ENCODE results near the gene FLRT2. TPM values are rescaled to one million over a fixed set of nuclear protein-coding genes. Genes with fewer than 3 reads are reported as not detected.
A peak's percentile ranks its signal among the peaks of the same experiment; 100 is the strongest.

The FLRT2 gene
- 168 and 181 TPM in 2 replicates for total RNA-seq
- long read RNA-seq, full-length matches to known transcripts, result 6 of 70 reads
- long read RNA-seq, partial matches to known transcripts, result 0 of 70 reads
- long read RNA-seq, other reads (novel, unspliced or antisense), result 64 of 70 reads

DNA sequence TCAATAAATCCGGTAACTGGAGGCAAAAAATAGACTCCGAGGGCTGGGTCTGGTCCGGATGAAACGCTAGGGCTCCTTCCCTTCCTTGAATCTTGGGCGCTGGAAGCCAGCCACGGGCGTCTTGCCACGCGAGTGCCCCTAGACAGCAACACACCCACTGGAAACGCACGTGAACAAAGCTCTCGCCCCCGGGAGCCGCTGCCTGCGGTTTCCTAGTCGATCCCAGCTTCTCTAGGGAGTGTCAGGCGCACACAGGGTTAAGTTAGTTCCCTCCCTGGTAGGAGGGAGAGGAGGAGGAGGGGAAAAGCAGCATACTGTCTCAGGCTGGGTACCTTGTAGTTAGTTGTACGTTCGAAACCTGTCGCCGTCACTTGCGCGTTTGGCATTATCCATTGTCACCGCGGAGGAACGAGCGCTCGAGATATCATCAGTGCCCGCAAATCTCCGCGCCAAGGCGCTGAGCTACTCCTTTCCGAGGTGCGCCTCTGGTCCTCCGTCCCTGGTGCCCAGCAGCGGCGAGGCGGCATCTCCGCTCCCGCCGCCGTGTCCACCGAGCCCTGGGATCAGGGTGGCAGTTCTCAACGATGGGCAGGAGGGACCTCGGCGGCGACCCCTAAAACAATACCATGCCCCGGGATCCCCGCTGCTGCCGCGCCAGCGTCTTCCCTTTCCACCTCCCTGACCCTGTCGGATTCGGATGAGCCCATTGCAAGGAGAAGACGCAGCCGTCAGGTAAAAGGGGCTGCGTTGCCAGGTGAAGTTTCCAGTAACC, at the start of gene FLRT2:
FLRT2 (plus strand) TSS at position 342 of the 772 bp plus-strand sequence. CDS start 91,371 bp downstream, outside the sequence.
- TF ChIP-seq, protein P1, sequence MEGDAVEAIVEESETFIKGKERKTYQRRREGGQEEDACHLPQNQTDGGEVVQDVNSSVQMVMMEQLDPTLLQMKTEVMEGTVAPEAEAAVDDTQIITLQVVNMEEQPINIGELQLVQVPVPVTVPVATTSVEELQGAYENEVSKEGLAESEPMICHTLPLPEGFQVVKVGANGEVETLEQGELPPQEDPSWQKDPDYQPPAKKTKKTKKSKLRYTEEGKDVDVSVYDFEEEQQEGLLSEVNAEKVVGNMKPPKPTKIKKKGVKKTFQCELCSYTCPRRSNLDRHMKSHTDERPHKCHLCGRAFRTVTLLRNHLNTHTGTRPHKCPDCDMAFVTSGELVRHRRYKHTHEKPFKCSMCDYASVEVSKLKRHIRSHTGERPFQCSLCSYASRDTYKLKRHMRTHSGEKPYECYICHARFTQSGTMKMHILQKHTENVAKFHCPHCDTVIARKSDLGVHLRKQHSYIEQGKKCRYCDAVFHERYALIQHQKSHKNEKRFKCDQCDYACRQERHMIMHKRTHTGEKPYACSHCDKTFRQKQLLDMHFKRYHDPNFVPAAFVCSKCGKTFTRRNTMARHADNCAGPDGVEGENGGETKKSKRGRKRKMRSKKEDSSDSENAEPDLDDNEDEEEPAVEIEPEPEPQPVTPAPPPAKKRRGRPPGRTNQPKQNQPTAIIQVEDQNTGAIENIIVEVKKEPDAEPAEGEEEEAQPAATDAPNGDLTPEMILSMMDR (IDR thresholded peaks at IDR 0.05), result peak; percentile 10
- Mint-ChIP-seq H3K9me3 (ENCODE audit: unreplicated experiment) (no peaks in the 10 kb centered on the region), H3K27ac (ENCODE audit: unreplicated experiment) (peak within 1 kb of the TSS; percentile 97), H3K4me3 (ENCODE audit: unreplicated experiment) (peak within 1 kb of the TSS; percentile 92), H3K27me3 (ENCODE audit: unreplicated experiment) (no peaks in the 10 kb centered on the region), H3K36me3 (ENCODE audit: unreplicated experiment) (no peaks in the 10 kb centered on the region), H3K4me1 (ENCODE audit: unreplicated experiment) (peaks cover 29% of the 10 kb centered on the region)
- peak; percentile 91 for DNase-seq (ENCODE audit: extremely low spot score, unreplicated experiment)

GRCh38 chr14:85481471-85481870, 48.5 kb upstream of the FLRT2 start:
- Mint-ChIP-seq H3K4me1 (ENCODE audit: unreplicated experiment) (peaks cover 4% of the 10 kb centered on the region), H3K27ac (ENCODE audit: unreplicated experiment) (no peak overlapping the region)

GRCh38 chr14:85482552-85482951, 47.4 kb upstream of the FLRT2 start:
- H3K27ac Mint-ChIP-seq (ENCODE audit: unreplicated experiment), result no peak overlapping the region
- no peaks in the 10 kb centered on the region for H3K27me3 Mint-ChIP-seq (ENCODE audit: unreplicated experiment)
- H3K36me3 Mint-ChIP-seq (ENCODE audit: unreplicated experiment), result no peaks in the 10 kb centered on the region
- TF ChIP-seq, protein P1 (IDR thresholded peaks at IDR 0.05), result no peak
- H3K4me3 Mint-ChIP-seq (ENCODE audit: unreplicated experiment), result no peak overlapping the region
- no peak for DNase-seq (ENCODE audit: extremely low spot score, unreplicated experiment)
- peaks cover 4% of the 10 kb centered on the region for H3K4me1 Mint-ChIP-seq (ENCODE audit: unreplicated experiment)
- no peaks in the 10 kb centered on the region for H3K9me3 Mint-ChIP-seq (ENCODE audit: unreplicated experiment)

More at GRCh38 chr14:85481471-85481870, 48.5 kb upstream of the FLRT2 start:
- Mint-ChIP-seq H3K4me3 (ENCODE audit: unreplicated experiment) (no peak overlapping the region), H3K9me3 (ENCODE audit: unreplicated experiment) (no peaks in the 10 kb centered on the region), H3K27me3 (ENCODE audit: unreplicated experiment) (no peaks in the 10 kb centered on the region), H3K36me3 (ENCODE audit: unreplicated experiment) (no peaks in the 10 kb centered on the region)
- TF ChIP-seq, protein P1 (IDR thresholded peaks at IDR 0.05), result no peak
- no peak for DNase-seq (ENCODE audit: extremely low spot score, unreplicated experiment)

DNA sequence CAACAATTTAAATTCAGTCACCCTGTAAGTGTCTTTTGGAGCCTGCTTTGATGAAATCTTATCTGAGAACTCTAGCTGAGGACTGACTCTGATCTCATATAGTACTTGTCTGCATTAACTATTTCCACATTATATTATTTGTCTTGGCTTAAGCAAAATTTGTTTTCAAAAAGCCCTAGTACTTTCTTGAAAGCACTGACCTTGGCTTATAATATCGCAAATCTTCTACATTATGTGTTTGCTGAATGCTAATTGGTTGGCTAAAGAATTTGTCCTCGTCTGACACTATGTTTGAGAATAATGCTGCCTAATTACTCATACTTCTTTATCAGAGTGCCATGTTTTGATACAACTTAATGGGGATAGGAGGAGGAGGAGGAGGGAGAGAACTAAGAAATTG, 46.9 kb upstream of the FLRT2 start:
- Mint-ChIP-seq H3K4me1 (ENCODE audit: unreplicated experiment) (peaks cover 4% of the 10 kb centered on the region), H3K9me3 (ENCODE audit: unreplicated experiment) (no peaks in the 10 kb centered on the region), H3K27ac (ENCODE audit: unreplicated experiment) (no peak overlapping the region), H3K36me3 (ENCODE audit: unreplicated experiment) (no peaks in the 10 kb centered on the region), H3K4me3 (ENCODE audit: unreplicated experiment) (no peak overlapping the region), H3K27me3 (ENCODE audit: unreplicated experiment) (no peaks in the 10 kb centered on the region)
- TF ChIP-seq, protein P1 (IDR thresholded peaks at IDR 0.05), result no peak
- DNase-seq (ENCODE audit: extremely low spot score, unreplicated experiment), result no peak

GRCh38 chr14:85483652-85484051, 46.3 kb upstream of the FLRT2 start:
- TF ChIP-seq, protein P1 (IDR thresholded peaks at IDR 0.05), result no peak
- Mint-ChIP-seq H3K27me3 (ENCODE audit: unreplicated experiment) (no peaks in the 10 kb centered on the region), H3K27ac (ENCODE audit: unreplicated experiment) (no peak overlapping the region), H3K4me3 (ENCODE audit: unreplicated experiment) (no peak overlapping the region), H3K9me3 (ENCODE audit: unreplicated experiment) (no peaks in the 10 kb centered on the region), H3K4me1 (ENCODE audit: unreplicated experiment) (peaks cover 4% of the 10 kb centered on the region), H3K36me3 (ENCODE audit: unreplicated experiment) (no peaks in the 10 kb centered on the region)
- DNase-seq (ENCODE audit: extremely low spot score, unreplicated experiment), result no peak
